ENCODE data around the gene IFITM1. TPM values are rescaled to one million over a fixed set of nuclear protein-coding genes. Genes with fewer than 3 reads are reported as not detected.

IFITM1 gene
- total RNA-seq, 1 donor from 2014 or later = 13.3 TPM

DNA sequence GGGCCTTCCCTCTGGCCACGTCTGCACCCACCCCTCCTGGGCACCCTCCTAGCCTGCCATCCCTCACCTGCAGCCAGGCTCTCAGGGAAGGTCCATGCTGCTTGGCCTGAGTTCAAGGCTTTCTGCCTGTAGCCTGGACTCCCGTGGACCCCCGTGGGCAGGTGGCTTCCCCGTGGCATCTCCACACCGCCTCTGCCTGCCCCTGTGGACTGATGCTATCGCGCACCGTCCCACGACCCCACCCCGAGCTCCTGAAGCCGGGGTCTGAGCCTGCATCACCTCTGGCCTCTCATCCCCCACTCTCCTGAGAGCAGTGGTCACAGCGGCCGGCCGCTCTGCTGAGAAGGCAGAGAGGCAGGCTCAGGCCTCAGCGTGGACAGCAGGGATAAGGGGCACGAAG lies 19.1 kb upstream of the IFITM1 start:
- H3K9ac ChIP-seq = no peak overlapping the region
- no peaks in the 10 kb centered on the region for H4K20me1 ChIP-seq (ENCODE audit: low read depth)
- no peaks in the 10 kb centered on the region for H3K79me2 ChIP-seq (ENCODE audit: low read depth)
- TF ChIP-seq, protein P1, sequence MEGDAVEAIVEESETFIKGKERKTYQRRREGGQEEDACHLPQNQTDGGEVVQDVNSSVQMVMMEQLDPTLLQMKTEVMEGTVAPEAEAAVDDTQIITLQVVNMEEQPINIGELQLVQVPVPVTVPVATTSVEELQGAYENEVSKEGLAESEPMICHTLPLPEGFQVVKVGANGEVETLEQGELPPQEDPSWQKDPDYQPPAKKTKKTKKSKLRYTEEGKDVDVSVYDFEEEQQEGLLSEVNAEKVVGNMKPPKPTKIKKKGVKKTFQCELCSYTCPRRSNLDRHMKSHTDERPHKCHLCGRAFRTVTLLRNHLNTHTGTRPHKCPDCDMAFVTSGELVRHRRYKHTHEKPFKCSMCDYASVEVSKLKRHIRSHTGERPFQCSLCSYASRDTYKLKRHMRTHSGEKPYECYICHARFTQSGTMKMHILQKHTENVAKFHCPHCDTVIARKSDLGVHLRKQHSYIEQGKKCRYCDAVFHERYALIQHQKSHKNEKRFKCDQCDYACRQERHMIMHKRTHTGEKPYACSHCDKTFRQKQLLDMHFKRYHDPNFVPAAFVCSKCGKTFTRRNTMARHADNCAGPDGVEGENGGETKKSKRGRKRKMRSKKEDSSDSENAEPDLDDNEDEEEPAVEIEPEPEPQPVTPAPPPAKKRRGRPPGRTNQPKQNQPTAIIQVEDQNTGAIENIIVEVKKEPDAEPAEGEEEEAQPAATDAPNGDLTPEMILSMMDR (IDR thresholded peaks at IDR 0.05) = no peak
- TF ChIP-seq EZH2 (IDR thresholded peaks at IDR 0.05) = no peak
- TF ChIP-seq EZH2phosphoT487 (IDR thresholded peaks at IDR 0.05) = no peak
- no peaks in the 10 kb centered on the region for H3K36me3 ChIP-seq
- no peaks in the 10 kb centered on the region for H3K27me3 ChIP-seq
- no peak overlapping the region for H3K27ac ChIP-seq
- peaks cover 13% of the 10 kb centered on the region for H3K4me1 Mint-ChIP-seq
- H3K9me3 Mint-ChIP-seq = no peaks in the 10 kb centered on the region
- H3K4me3 Mint-ChIP-seq = no peak overlapping the region
- H3K27ac Mint-ChIP-seq = peak overlapping the region; percentile 46
- no peaks in the 10 kb centered on the region for H3K36me3 Mint-ChIP-seq
- no peak overlapping the region for H3K4me3 ChIP-seq
- H3K4me2 ChIP-seq = no peak overlapping the region
- H3F3A ChIP-seq (ENCODE audit: low read depth) = no peaks in the 10 kb centered on the region
- H3K27me3 Mint-ChIP-seq (ENCODE audit: insufficient read depth, low read depth) = peaks cover 5% of the 10 kb centered on the region
- DNase-seq (ENCODE audit: low spot score) = no peak
- no peaks in the 10 kb centered on the region for H3K9me3 ChIP-seq (ENCODE audit: low read depth)
- no peak overlapping the region for H2AFZ ChIP-seq (replicated peaks)
- H3K4me1 ChIP-seq = peaks cover 7% of the 10 kb centered on the region

DNA sequence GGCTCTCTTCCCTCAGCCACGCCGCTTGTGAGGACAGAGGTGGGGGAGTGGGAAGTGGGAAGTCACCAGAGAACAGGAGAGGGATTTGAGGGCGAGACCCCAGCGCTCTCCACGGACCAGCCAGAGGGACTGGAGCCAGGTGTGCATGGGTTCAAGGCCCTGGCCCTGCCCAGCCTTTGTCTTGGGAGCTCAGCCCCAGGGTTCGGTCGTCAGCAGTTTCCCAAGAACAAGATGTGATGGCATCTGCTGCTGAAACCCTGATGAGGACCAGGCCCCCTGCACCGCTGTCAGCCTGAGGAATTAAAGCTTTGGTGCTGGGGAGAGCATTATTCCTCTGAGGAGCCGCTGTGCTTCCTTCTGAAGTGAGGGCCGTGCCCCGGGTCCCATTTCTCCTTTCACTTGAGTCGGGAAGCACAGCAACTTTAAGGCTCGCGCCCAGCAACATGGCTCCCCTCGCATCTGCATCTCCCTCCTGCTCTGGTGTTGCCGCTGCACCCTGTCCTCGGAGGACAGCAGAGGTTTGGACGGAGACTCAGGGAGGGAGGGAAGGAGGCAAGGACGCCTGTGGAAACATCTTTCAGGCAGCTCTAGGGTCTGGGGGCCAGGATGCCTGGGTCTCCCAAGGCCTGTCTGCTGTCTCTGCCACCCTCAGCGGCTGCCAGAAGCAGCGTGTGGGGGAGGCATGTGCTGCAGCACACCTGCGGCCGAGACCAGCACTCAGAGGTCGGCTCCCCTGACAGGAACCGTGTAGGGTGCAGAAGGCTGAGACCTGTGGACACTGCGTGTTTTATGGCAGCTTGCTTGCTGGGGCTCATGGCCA lies 18.3 kb upstream of the IFITM1 start:
- no peak overlapping the region for H2AFZ ChIP-seq (replicated peaks)
- no peak overlapping the region for H3K27ac Mint-ChIP-seq
- H3K27me3 Mint-ChIP-seq (ENCODE audit: insufficient read depth, low read depth) = peaks cover 5% of the 10 kb centered on the region
- no peaks in the 10 kb centered on the region for H3K36me3 Mint-ChIP-seq
- H3K27me3 ChIP-seq = no peaks in the 10 kb centered on the region
- H3K4me3 Mint-ChIP-seq = no peak overlapping the region
- no peaks in the 10 kb centered on the region for H4K20me1 ChIP-seq (ENCODE audit: low read depth)
- H3K4me2 ChIP-seq = no peak overlapping the region
- TF ChIP-seq EZH2phosphoT487 (IDR thresholded peaks at IDR 0.05) (no peak), EZH2 (IDR thresholded peaks at IDR 0.05) (no peak)
- H3K36me3 ChIP-seq = no peaks in the 10 kb centered on the region
- peaks cover 4% of the 10 kb centered on the region for H3F3A ChIP-seq (ENCODE audit: low read depth)
- no peaks in the 10 kb centered on the region for H3K9me3 Mint-ChIP-seq
- H3K27ac ChIP-seq = no peak overlapping the region
- no peak for DNase-seq (ENCODE audit: low spot score)
- H3K79me2 ChIP-seq (ENCODE audit: low read depth) = no peaks in the 10 kb centered on the region
- peaks cover 13% of the 10 kb centered on the region for H3K4me1 ChIP-seq
- peaks cover 19% of the 10 kb centered on the region for H3K4me1 Mint-ChIP-seq
- H3K9ac ChIP-seq = no peak overlapping the region
- no peak overlapping the region for H3K4me3 ChIP-seq
- no peaks in the 10 kb centered on the region for H3K9me3 ChIP-seq (ENCODE audit: low read depth)

DNA sequence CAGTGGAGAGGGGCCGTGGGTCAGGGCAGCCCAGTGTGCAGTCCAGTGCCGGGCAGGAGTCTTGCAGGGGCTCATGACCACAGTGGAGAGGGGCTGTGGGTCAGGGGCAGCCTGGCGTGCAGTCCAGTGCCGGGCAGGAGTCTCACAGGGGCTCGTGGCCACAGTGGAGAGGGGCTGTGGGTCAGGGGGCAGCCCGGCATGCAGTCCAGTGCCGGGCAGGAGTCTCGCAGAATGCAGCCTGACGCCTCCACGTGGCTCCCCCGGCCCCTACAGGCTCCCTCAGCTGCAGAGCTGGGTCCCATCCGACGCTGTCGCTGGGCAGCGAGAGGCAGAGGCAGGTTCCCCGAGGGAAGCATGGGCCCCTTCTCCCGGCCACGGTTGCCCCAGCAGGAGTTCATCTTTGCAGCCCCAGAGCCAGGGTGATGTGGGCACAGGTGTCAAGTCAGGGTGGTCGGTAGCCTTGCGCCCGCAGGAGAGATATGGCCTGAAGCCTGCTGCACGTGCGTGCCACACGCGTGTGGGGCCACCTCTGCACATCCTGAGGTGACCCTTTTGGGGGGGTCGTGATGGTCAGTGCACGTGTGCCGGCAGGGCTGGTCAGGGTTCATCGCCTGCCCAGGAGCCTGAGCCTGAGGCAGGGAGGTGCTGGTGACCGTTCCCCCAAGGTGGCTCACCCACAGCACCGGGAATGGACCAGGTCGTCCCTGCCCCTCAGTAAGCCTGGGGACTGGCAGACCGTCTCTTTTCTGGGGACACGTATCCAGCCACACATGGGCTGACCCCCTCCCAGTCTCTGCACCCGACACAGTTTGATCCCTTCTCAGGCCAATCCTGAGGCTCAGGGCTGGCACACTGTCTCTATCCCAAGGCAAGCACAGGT lies 17.4 kb upstream of the IFITM1 start:
- Histone ChIP-seq H3K79me2 (ENCODE audit: low read depth) (no peaks in the 10 kb centered on the region), H3F3A (ENCODE audit: low read depth) (peaks cover 6% of the 10 kb centered on the region), H2AFZ (replicated peaks) (no peak overlapping the region), H3K27me3 (no peaks in the 10 kb centered on the region), H4K20me1 (ENCODE audit: low read depth) (no peaks in the 10 kb centered on the region), H3K4me3 (no peak overlapping the region), H3K36me3 (no peaks in the 10 kb centered on the region), H3K9ac (no peak overlapping the region), H3K27ac (no peak overlapping the region), H3K4me2 (no peak overlapping the region), H3K9me3 (ENCODE audit: low read depth) (no peaks in the 10 kb centered on the region), H3K4me1 (peaks cover 13% of the 10 kb centered on the region)
- DNase-seq (ENCODE audit: low spot score) = no peak
- Mint-ChIP-seq H3K4me1 (peaks cover 18% of the 10 kb centered on the region), H3K9me3 (peaks cover 3% of the 10 kb centered on the region), H3K27ac (no peak overlapping the region), H3K36me3 (no peaks in the 10 kb centered on the region), H3K4me3 (no peak overlapping the region), H3K27me3 (ENCODE audit: insufficient read depth, low read depth) (peaks cover 5% of the 10 kb centered on the region)
- TF ChIP-seq, protein P1 (IDR thresholded peaks at IDR 0.05) = no peak
- no peak for TF ChIP-seq EZH2phosphoT487 (IDR thresholded peaks at IDR 0.05)
- TF ChIP-seq EZH2 (IDR thresholded peaks at IDR 0.05) = no peak
